Measurements from ENCODE around the gene ZNF383. TPM values are rescaled to one million over a fixed set of nuclear protein-coding genes. Genes with fewer than 3 reads are reported as not detected.

Gene ZNF383
- total and polyA plus RNA-seq, 9 of the 15 experiments (the other 6 are each of a cell fraction or from before 2014, with no cell fraction given): 2.0 to 8.2 (median 5.3) TPM

DNA sequence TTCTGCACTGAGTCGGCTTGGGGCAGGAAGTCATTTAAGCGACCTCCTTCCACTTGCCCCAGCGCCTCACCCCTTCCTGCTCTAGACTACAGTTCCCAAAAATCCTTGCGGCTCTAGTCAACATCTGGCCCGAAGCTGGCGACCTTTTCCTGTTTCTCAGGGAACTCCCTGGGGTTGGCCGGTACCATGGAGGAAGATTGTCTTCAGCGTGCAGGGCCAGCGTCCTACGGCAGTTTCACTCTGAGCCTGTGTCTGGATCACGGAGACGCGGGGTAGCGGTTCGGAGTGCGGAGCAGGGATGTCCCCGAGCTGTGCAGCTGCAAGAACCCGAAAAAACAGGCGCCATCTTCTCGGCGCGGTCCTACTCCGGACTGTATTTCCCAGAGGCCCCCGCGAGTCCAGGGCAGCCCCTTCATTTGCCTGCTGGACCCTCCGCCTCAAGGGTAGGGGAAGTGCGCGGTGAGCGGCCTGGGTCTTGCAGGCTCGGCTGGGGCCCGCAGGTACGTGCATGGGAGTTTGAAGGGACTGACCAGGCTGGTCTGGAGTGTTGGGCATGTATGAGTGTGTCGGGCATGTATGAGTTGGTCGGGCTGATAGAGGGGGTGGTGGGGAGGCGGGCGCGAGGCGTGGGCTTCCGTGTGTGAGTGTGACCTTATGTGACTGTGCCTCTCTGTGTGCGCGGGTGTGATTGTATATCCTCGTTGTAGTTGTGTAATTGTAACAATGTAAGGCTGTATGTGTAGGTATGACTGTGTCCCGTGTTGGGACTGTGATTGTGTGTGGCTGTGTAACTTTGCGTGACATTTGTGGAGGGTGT, at the start of gene ZNF383 (continued):
- no peak for TF ChIP-seq PYGO2 (tag; IDR thresholded peaks at IDR 0.05)
- no peak for TF ChIP-seq XRCC3 (IDR thresholded peaks at IDR 0.05)
- no peak for TF ChIP-seq ELF2 (CRISPR knock-in tag; IDR thresholded peaks at IDR 0.05)
- TF ChIP-seq ZNF143 (CRISPR knock-in tag; IDR thresholded peaks at IDR 0.05): peak; percentile 86
- TF ChIP-seq POLR2G (IDR thresholded peaks at IDR 0.05; ENCODE audit: low read depth, low read length): peak; percentile 95
- no peak for TF ChIP-seq NBN (IDR thresholded peaks at IDR 0.05; ENCODE audit: low read depth)
- no peak for TF ChIP-seq POLR3G (IDR thresholded peaks at IDR 0.05; ENCODE audit: extremely low read depth, insufficient read length, insufficient replicate concordance)
- TF ChIP-seq CHD1 (IDR thresholded peaks at IDR 0.05; ENCODE audit: low read length): no peak
- TF ChIP-seq TARDBP (IDR thresholded peaks at IDR 0.05): no peak
- TF ChIP-seq OTX1 (CRISPR knock-in tag; IDR thresholded peaks at IDR 0.05): 0 out of 2 replicates have a peak, but pooled peaks have one; percentile 46
- no peak for TF ChIP-seq SRSF3 (IDR thresholded peaks at IDR 0.05; ENCODE audit: insufficient read depth, low read length)
- TF ChIP-seq JUND (IDR thresholded peaks at IDR 0.05; ENCODE audit: borderline replicate concordance, low read depth, low read length): peak; percentile 43
- TF ChIP-seq JUND (tag; IDR thresholded peaks at IDR 0.05; ENCODE audit: borderline replicate concordance, low read depth, low read length): peak; percentile 21; the same call in 2 of the 3 replicates
- TF ChIP-seq, protein P1, sequence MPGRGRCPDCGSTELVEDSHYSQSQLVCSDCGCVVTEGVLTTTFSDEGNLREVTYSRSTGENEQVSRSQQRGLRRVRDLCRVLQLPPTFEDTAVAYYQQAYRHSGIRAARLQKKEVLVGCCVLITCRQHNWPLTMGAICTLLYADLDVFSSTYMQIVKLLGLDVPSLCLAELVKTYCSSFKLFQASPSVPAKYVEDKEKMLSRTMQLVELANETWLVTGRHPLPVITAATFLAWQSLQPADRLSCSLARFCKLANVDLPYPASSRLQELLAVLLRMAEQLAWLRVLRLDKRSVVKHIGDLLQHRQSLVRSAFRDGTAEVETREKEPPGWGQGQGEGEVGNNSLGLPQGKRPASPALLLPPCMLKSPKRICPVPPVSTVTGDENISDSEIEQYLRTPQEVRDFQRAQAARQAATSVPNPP (IDR thresholded peaks at IDR 0.05; ENCODE audit: borderline replicate concordance, insufficient read depth, insufficient read length): no peak
- no peak for TF ChIP-seq SIRT6 (IDR thresholded peaks at IDR 0.05; ENCODE audit: low read depth, low read length)
- TF ChIP-seq HMG20A (CRISPR knock-in tag; conservative IDR thresholded peaks at IDR 0.05): no peak
- TF ChIP-seq RHOXF2B (CRISPR knock-in tag; conservative IDR thresholded peaks at IDR 0.05): no peak
- TF ChIP-seq, protein P2, sequence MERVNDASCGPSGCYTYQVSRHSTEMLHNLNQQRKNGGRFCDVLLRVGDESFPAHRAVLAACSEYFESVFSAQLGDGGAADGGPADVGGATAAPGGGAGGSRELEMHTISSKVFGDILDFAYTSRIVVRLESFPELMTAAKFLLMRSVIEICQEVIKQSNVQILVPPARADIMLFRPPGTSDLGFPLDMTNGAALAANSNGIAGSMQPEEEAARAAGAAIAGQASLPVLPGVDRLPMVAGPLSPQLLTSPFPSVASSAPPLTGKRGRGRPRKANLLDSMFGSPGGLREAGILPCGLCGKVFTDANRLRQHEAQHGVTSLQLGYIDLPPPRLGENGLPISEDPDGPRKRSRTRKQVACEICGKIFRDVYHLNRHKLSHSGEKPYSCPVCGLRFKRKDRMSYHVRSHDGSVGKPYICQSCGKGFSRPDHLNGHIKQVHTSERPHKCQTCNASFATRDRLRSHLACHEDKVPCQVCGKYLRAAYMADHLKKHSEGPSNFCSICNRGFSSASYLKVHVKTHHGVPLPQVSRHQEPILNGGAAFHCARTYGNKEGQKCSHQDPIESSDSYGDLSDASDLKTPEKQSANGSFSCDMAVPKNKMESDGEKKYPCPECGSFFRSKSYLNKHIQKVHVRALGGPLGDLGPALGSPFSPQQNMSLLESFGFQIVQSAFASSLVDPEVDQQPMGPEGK (CRISPR knock-in tag; IDR thresholded peaks at IDR 0.05; ENCODE audit: borderline replicate concordance): no peak
- TF ChIP-seq ZNF121 (CRISPR knock-in tag; conservative IDR thresholded peaks at IDR 0.05): no peak
- no peak for TF ChIP-seq RFX1 (IDR thresholded peaks at IDR 0.05)
- TF ChIP-seq SMARCA4 (IDR thresholded peaks at IDR 0.05): no peak
- no peak for TF ChIP-seq ZNF253 (CRISPR knock-in tag; conservative IDR thresholded peaks at IDR 0.05)
- TF ChIP-seq NCOR1 (IDR thresholded peaks at IDR 0.05): no peak
- no peak for TF ChIP-seq HNRNPH1 (optimal IDR thresholded peaks at IDR 0.05; ENCODE audit: low read depth, low read length)
